Left ventricle myocardium inferior (tissue), 1 donor: Measurements from ENCODE around the gene RAPGEF2. TPM values are rescaled to one million over a fixed set of nuclear protein-coding genes. Genes with fewer than 3 reads are reported as not detected.

Source experiments
- DNase-seq: peaks from one replicate; pipeline ENCODE4 v3.0.0-alpha.2; 2020
- H3K27ac ChIP-seq: fragments of 200-600 bp; replicated peaks from 2 replicates; pipeline ENCODE4 v1.8.0; 2021
- H3K27me3 ChIP-seq: fragments of 200-600 bp; 2 replicates; pipeline ENCODE4 v1.8.0; 2021; ENCODE audit warnings: low read depth
- H3K36me3 ChIP-seq: fragments of 200-600 bp; 2 replicates; pipeline ENCODE4 v1.8.0; 2021
- H3K4me1 ChIP-seq: fragments of 200-600 bp; 2 replicates; pipeline ENCODE4 v1.8.0; 2021
- H3K4me3 ChIP-seq: fragments of 200-600 bp; 2 replicates; pipeline ENCODE4 v1.8.0; 2021; ENCODE audit warnings: mild to moderate bottlenecking, moderate library complexity
- H3K9me3 ChIP-seq: fragments of 200-600 bp; replicated peaks from 2 replicates; pipeline ENCODE4 v1.8.0; 2021
- CTCF ChIP-seq: fragments of 200-600 bp; IDR thresholded peaks from 2 replicates; pipeline ENCODE4 v1.8.0; 2021; ENCODE audit warnings: antibody characterized with exemption, mild to moderate bottlenecking, borderline replicate concordance
- intact Hi-C: fragments of 100-400 bp; cut with micrococcal nuclease; formaldehyde crosslinking; loops from one replicate; pipeline ENCODE4 v1.11.0; 2022
- total RNA-seq: library from RNA; stranded (reverse); fragmentation: NEBNext Ultra II Directional; extraction: Animal tissue kit (Norgen Biotek cat#: 25700); gene quantifications from one replicate; pipeline ENCODE4 v1.2.1, GENCODE V29; 2021
- donor health status: DM: no; HTN: yes; CAD: no; lungs with severe emphysema.

Gene RAPGEF2
- total RNA-seq, 1 donor from 2014 or later = 51.5 TPM

- no peak for TF ChIP-seq CTCF
- intact Hi-C loops = no loop called here
- Histone ChIP-seq H3K27me3 (no peaks in the 10 kb centered on the region), H3K4me3 (no peak overlapping the region), H3K4me1 (peaks cover 66% of the 10 kb centered on the region), H3K36me3 (no peaks in the 10 kb centered on the region), H3K9me3 (no peaks in the 10 kb centered on the region), H3K27ac (peak overlapping the region; percentile 33)
- DNase-seq = no peak
These were observed 195.6 kb downstream of the RAPGEF2 start for GRCh38 chr4:159298502-159298901.

- no peak for TF ChIP-seq CTCF
- Histone ChIP-seq H3K4me1 (peaks cover 35% of the 10 kb centered on the region), H3K27ac (no peak overlapping the region), H3K4me3 (no peak overlapping the region), H3K36me3 (peaks cover 17% of the 10 kb centered on the region), H3K27me3 (no peaks in the 10 kb centered on the region), H3K9me3 (peaks cover 15% of the 10 kb centered on the region)
- no peak for DNase-seq
- intact Hi-C loops = no loop called here
These were observed 200.6 kb downstream of the RAPGEF2 start for GRCh38 chr4:159303435-159303834.

GRCh38 chr4:159305129-159305528 lies 202.2 kb downstream of the RAPGEF2 start:
- Histone ChIP-seq H3K9me3 (peaks cover 15% of the 10 kb centered on the region), H3K27me3 (no peaks in the 10 kb centered on the region), H3K36me3 (peaks cover 17% of the 10 kb centered on the region), H3K4me1 (peaks cover 40% of the 10 kb centered on the region), H3K27ac (no peak overlapping the region), H3K4me3 (no peak overlapping the region)
- no peak for TF ChIP-seq CTCF
- intact Hi-C loops = no loop called here
- no peak for DNase-seq

- peaks cover 60% of the 10 kb centered on the region for H3K4me1 ChIP-seq
- H3K27ac ChIP-seq = no peak overlapping the region
- H3K9me3 ChIP-seq = peaks cover 15% of the 10 kb centered on the region
- H3K4me3 ChIP-seq = no peak overlapping the region
- H3K36me3 ChIP-seq = peaks cover 17% of the 10 kb centered on the region
- DNase-seq = no peak
- intact Hi-C loops = no loop called here
- no peak for TF ChIP-seq CTCF
- no peaks in the 10 kb centered on the region for H3K27me3 ChIP-seq
These were observed 205.1 kb downstream of the RAPGEF2 start for GRCh38 chr4:159307929-159308328.

- no peaks in the 10 kb centered on the region for H3K27me3 ChIP-seq
- peaks cover 15% of the 10 kb centered on the region for H3K9me3 ChIP-seq
- no peak for TF ChIP-seq CTCF
- no peak overlapping the region for H3K4me3 ChIP-seq
- H3K36me3 ChIP-seq = peaks cover 17% of the 10 kb centered on the region
- H3K4me1 ChIP-seq = peaks cover 65% of the 10 kb centered on the region
- intact Hi-C loops = no loop called here
- no peak for DNase-seq
- H3K27ac ChIP-seq = peak overlapping the region; percentile 48
These were observed 205.9 kb downstream of the RAPGEF2 start for GRCh38 chr4:159308566-159309340.
